ENCODE results near the gene BTD.
"Not testable (repeated sequence)": the region's sequence is repeated elsewhere in the genome, so short reads cannot be mapped to it uniquely, and the experiment has no call there.

Gene BTD

GRCh38 chr3:15610082-15610759 is 8.7 kb downstream of the BTD start:
- ChIA-PET POLR2A (interaction anchor here (1.0 kb wide), 1 partner anchor 9 kb away, joined by 6 read pairs; the partner anchor contains the start of genes BTD and HACL1), CTCF (no interaction called here)
- DNase-seq (ENCODE audit: extremely low spot score) = no peak
- TF ChIP-seq ELF4 (IDR thresholded peaks at IDR 0.05) = no peak
- no peak for TF ChIP-seq SUZ12 (IDR thresholded peaks at IDR 0.05)
- TF ChIP-seq NFRKB (IDR thresholded peaks at IDR 0.05) = no peak
- no peak for TF ChIP-seq L3MBTL2 (conservative IDR thresholded peaks at IDR 0.05)
- no peak for TF ChIP-seq LEF1 (IDR thresholded peaks at IDR 0.05; ENCODE audit: borderline replicate concordance)
- TF ChIP-seq SP1 (IDR thresholded peaks at IDR 0.05) = no peak
- no peak for TF ChIP-seq FOXM1 (IDR thresholded peaks at IDR 0.05; ENCODE audit: borderline replicate concordance)
- TF ChIP-seq HDGF (IDR thresholded peaks at IDR 0.05; ENCODE audit: borderline replicate concordance) = no peak
- no peak for TF ChIP-seq ZNF384 (IDR thresholded peaks at IDR 0.05)
- TF ChIP-seq BHLHE40 (IDR thresholded peaks at IDR 0.05; ENCODE audit: borderline replicate concordance) = no peak
- TF ChIP-seq ARNT (IDR thresholded peaks at IDR 0.05) = no peak
- TF ChIP-seq FOXK2 (IDR thresholded peaks at IDR 0.05) = no peak
- no peak for TF ChIP-seq CTBP1 (IDR thresholded peaks at IDR 0.05; ENCODE audit: borderline replicate concordance)
- no peak for TF ChIP-seq FOXA1 (IDR thresholded peaks at IDR 0.05)
- no peak for TF ChIP-seq PKNOX1 (IDR thresholded peaks at IDR 0.05)
- TF ChIP-seq TARDBP (IDR thresholded peaks at IDR 0.05) = no peak

DNA sequence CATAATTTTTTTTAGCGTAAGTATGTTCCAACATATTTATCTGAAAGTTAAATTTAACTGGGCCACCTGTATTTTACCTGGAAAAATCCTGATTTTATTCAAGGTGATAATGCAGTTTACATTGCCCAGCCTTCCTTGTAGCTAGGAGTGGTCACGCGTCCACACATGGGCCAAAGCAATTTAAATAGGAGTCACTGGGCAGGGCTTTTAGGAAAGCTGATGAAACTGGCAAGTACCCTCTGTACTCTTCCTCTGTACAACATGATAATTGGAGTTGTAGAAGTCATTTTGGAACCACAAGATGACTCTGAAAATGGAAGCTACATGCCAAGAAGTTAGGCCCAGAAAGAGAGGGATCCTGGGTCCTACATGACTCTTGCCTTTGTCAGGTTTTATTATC is 9.5 kb downstream of the BTD start:
- POLR2A ChIA-PET = interaction anchor here (1.4 kb wide), 1 partner anchor 10 kb away, joined by 3 read pairs; the partner anchor contains the start of genes BTD and HACL1
- no peak for TF ChIP-seq BHLHE40 (IDR thresholded peaks at IDR 0.05; ENCODE audit: borderline replicate concordance)
- DNase-seq (ENCODE audit: extremely low spot score) = no peak
- CTCF ChIA-PET = no interaction called here

DNA sequence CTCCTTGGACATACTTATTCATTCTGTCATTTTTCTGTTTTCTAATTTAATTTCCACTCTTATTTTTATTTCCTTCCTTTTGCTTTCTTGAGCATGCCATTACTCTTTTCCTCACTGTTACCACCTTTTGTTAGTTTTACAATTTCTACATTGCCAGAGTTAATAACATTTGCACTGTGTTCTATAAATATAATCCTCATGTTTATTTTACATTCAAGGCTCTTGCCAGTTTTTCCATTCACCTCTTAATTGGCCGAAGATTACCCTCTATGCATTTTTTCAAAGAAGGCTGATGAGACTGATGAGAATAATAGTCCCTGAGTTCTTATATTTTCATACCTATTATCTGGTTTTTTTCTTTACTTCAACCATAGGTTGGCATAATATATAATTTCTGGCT is 10.5 kb downstream of the BTD start:
- TF ChIP-seq L3MBTL2 (conservative IDR thresholded peaks at IDR 0.05) = no peak
- TF ChIP-seq LEF1 (IDR thresholded peaks at IDR 0.05; ENCODE audit: borderline replicate concordance) = no peak
- TF ChIP-seq PKNOX1 (IDR thresholded peaks at IDR 0.05) = no peak
- no peak for TF ChIP-seq SP1 (IDR thresholded peaks at IDR 0.05)
- TF ChIP-seq FOXA1 (IDR thresholded peaks at IDR 0.05) = no peak
- no peak for TF ChIP-seq ARNT (IDR thresholded peaks at IDR 0.05)
- TF ChIP-seq CTBP1 (IDR thresholded peaks at IDR 0.05; ENCODE audit: borderline replicate concordance) = no peak
- TF ChIP-seq BHLHE40 (IDR thresholded peaks at IDR 0.05; ENCODE audit: borderline replicate concordance) = no peak
- no peak for TF ChIP-seq HDGF (IDR thresholded peaks at IDR 0.05; ENCODE audit: borderline replicate concordance)
- no peak for TF ChIP-seq TARDBP (IDR thresholded peaks at IDR 0.05)
- no peak for TF ChIP-seq FOXM1 (IDR thresholded peaks at IDR 0.05; ENCODE audit: borderline replicate concordance)
- TF ChIP-seq ZNF384 (IDR thresholded peaks at IDR 0.05) = no peak
- TF ChIP-seq SUZ12 (IDR thresholded peaks at IDR 0.05) = no peak
- POLR2A ChIA-PET = interaction anchor here (1.4 kb wide), 1 partner anchor 11 kb away, joined by 3 read pairs; the partner anchor contains the start of genes BTD and HACL1
- CTCF ChIA-PET = no interaction called here
- DNase-seq (ENCODE audit: extremely low spot score) = no peak

DNA sequence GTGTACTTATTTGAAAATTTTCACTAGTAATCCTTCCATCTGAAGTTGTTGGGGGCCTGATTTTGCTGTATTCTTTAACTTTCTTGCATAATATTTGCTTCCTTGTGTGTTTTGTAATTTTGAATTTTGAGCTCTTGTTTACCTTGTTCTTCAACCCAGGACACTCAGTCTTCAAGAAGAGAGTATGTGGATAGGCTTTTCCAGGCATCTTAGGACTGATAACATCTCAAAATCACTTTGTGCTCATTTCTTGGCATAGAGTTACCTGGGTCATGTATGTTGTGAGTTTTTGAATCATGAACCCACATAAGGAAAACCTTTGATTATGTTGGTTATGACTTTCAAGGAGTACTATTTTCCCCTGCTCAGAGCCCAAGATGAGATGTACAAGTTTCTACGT is 13.4 kb downstream of the BTD start:
- CTCF ChIA-PET = interaction anchor here (1.5 kb wide), 1 partner anchor 16 kb away, joined by 3 read pairs; no protein-coding TSS in a partner anchor
- POLR2A ChIA-PET = no interaction called here

DNA sequence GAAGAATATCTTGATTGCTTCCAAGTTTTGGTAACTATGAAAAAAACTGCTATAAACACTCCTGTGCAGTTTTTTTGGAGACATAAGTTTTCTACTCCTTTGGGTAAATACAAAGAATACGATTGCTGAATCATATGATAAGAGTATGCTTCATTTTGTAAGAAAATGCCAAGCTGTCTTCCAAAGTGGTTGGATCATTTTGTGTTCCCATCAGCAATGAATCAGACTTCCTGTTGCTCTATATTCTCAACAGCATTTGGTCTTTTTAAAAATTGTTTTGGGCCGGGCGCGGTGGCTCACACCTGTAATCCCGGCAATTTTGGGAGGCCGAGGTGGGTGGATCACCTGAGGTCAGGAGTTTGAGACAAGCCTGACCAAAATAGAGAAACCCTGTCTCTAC is 14.5 kb downstream of the BTD start:
- ChIA-PET CTCF (interaction anchor here (1.5 kb wide), 1 partner anchor 15 kb away, joined by 3 read pairs; no protein-coding TSS in a partner anchor), POLR2A (no interaction called here)
- DNase-seq (ENCODE audit: extremely low spot score) = no peak
- TF ChIP-seq SUZ12 (IDR thresholded peaks at IDR 0.05) (no peak), NFRKB (IDR thresholded peaks at IDR 0.05) (no peak), LEF1 (IDR thresholded peaks at IDR 0.05; ENCODE audit: borderline replicate concordance) (no peak), FOXA1 (IDR thresholded peaks at IDR 0.05) (no peak), ARNT (IDR thresholded peaks at IDR 0.05) (no peak), BHLHE40 (IDR thresholded peaks at IDR 0.05; ENCODE audit: borderline replicate concordance) (no peak), FOXM1 (IDR thresholded peaks at IDR 0.05; ENCODE audit: borderline replicate concordance) (no peak), CTBP1 (IDR thresholded peaks at IDR 0.05; ENCODE audit: borderline replicate concordance) (no peak), HDGF (IDR thresholded peaks at IDR 0.05; ENCODE audit: borderline replicate concordance) (no peak), ELF4 (IDR thresholded peaks at IDR 0.05) (no peak)

More for the DNA sequence above, 13.4 kb downstream of the BTD start:
- DNase-seq (ENCODE audit: extremely low spot score) = no peak
- TF ChIP-seq HDGF (IDR thresholded peaks at IDR 0.05; ENCODE audit: borderline replicate concordance) = no peak
- no peak for TF ChIP-seq FOXA1 (IDR thresholded peaks at IDR 0.05)
- no peak for TF ChIP-seq FOXM1 (IDR thresholded peaks at IDR 0.05; ENCODE audit: borderline replicate concordance)
- no peak for TF ChIP-seq TARDBP (IDR thresholded peaks at IDR 0.05)
- TF ChIP-seq ARNT (IDR thresholded peaks at IDR 0.05) = no peak
- no peak for TF ChIP-seq ELF4 (IDR thresholded peaks at IDR 0.05)
- TF ChIP-seq NFRKB (IDR thresholded peaks at IDR 0.05) = no peak
- TF ChIP-seq SUZ12 (IDR thresholded peaks at IDR 0.05) = no peak
- TF ChIP-seq FOXK2 (IDR thresholded peaks at IDR 0.05) = no peak

DNA sequence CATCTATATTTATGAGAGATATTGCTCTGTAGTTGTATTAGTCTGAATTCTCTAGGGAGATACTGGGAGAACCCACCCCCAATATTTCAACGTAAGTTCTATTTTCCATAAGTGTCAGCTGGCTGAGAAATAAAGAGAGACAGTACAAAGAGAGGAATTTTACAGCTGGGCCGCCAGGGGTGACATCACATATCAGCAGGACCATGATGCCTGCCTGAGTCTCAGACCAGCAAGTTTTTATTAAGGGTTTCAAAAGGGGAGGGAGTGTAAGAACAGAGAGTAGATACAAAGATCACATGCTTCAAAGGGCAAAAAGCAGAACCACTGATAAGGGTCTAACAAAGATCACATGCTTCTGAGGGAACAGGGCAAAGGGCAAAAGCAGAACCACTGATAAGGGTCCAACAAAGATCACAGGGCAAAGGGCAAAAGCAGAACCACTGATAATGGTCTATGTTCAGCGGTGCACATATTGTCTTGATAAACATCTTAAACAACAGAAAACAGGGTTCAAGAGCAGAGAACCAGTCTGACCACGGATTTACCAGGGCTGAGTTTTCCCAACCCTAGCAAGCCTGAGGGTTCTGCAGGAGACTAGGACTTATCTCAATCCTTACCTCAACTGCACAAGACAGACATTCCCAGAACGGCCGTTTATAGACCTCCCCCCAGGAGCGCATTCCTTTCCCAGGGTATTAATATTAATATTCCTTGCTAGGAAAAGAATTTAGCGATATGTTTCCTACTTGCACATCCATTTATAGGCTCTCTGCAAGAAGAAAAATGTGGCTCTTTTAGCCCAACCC is 18.3 kb downstream of the BTD start:
- DNase-seq (ENCODE audit: extremely low spot score); CTCF ChIA-PET; POLR2A ChIA-PET: not testable (repeated sequence)
